Subcutaneous abdominal adipose tissue (tissue), 5 donors: ENCODE data around the gene HRH2.
"Not testable (repeated sequence)": the region's sequence is repeated elsewhere in the genome, so short reads cannot be mapped to it uniquely, and the experiment has no call there.

ENCODE experiments used
- H3K27ac ChIP-seq: one replicate; pipeline ENCODE4 v1.7.0; 2013; ENCODE audit warnings: low read depth, mild to moderate bottlenecking, inconsistent platforms, low read length, moderate library complexity
- H3K27me3 ChIP-seq, 5 donors: one replicate each; pipeline ENCODE4 v1.7.0; 2013; ENCODE audit warnings: low read length in 5 of 5, inconsistent platforms in 1 of 5; ENCODE audit not compliant: control insufficient read depth in 5 of 5, insufficient read depth in 4 of 5
- H3K36me3 ChIP-seq, 5 donors: one replicate each; pipeline ENCODE4 v1.7.0; 2013; ENCODE audit warnings: low read length in 5 of 5; ENCODE audit not compliant: control insufficient read depth in 5 of 5, insufficient read depth in 5 of 5
- H3K4me1 ChIP-seq, 5 donors: one replicate each; pipeline ENCODE4 v1.7.0; 2013; ENCODE audit warnings: low read length in 5 of 5, mild to moderate bottlenecking in 3 of 5, moderate library complexity in 1 of 5; ENCODE audit not compliant: control insufficient read depth in 5 of 5, insufficient read depth in 5 of 5
- H3K4me3 ChIP-seq, 5 donors: one replicate each; pipeline ENCODE4 v1.7.0; 2013; ENCODE audit warnings: low read length in 5 of 5, low read depth in 1 of 5
- H3K9ac ChIP-seq, 5 donors: one replicate each; pipeline ENCODE4 v1.7.0; 2013; ENCODE audit warnings: low read length in 5 of 5, mild to moderate bottlenecking in 4 of 5, moderate library complexity in 3 of 5
- H3K9me3 ChIP-seq, 5 donors: one replicate each; pipeline ENCODE4 v1.7.0; 2013; ENCODE audit warnings: low read length in 5 of 5; ENCODE audit not compliant: control insufficient read depth in 5 of 5
- donor health status: healthy.
- donor health status: healthy.
- donor health status: healthy.
- donor health status: healthy.
- donor health status: healthy.

The HRH2 gene

GRCh38 chr5:175752826-175753535, 95.1 kb downstream of the HRH2 start:
- H3K9ac ChIP-seq, result no peak overlapping the region
- H3K4me3 ChIP-seq, result no peak overlapping the region
- H3K4me1 ChIP-seq, result no peaks in the 10 kb centered on the region
- H3K27ac ChIP-seq, result no peak overlapping the region
- H3K36me3 ChIP-seq, result no peaks in the 10 kb centered on the region
- H3K9me3 ChIP-seq, result no peaks in the 10 kb centered on the region
- peaks cover 7 to 39% (median 21%) of the 10 kb centered on the region in 5 donors for H3K27me3 ChIP-seq

GRCh38 chr5:175753536-175754402, 95.9 kb downstream of the HRH2 start:
- no peak overlapping the region for H3K4me3 ChIP-seq
- no peaks in the 10 kb centered on the region for H3K9me3 ChIP-seq
- no peaks in the 10 kb centered on the region for H3K4me1 ChIP-seq
- H3K27me3 ChIP-seq, result peaks cover 7 to 39% (median 21%) of the 10 kb centered on the region in 5 donors
- H3K9ac ChIP-seq, result no peak overlapping the region
- H3K36me3 ChIP-seq, result no peaks in the 10 kb centered on the region
- H3K27ac ChIP-seq, result no peak overlapping the region

- H3K27ac ChIP-seq, H3K4me3 ChIP-seq, H3K9me3 ChIP-seq, H3K4me1 ChIP-seq, H3K36me3 ChIP-seq, H3K27me3 ChIP-seq, H3K9ac ChIP-seq: not testable (repeated sequence)
These were observed 102.1 kb downstream of the HRH2 start for GRCh38 chr5:175759991-175760390.
